GM19324 (cell line): ENCODE data around the gene MAP3K6.

Experiments
- ATAC-seq: cut with Tn5 transposase; IDR thresholded peaks from one replicate; pipeline ENCODE4 v1.9.1; 2021; ENCODE audit warnings: mild to moderate bottlenecking, moderate library complexity; ENCODE audit not compliant: unreplicated experiment, low FRiP score

Gene MAP3K6

GRCh38 chr1:27339213-27339612, 27.5 kb downstream of the MAP3K6 start:
- no peak for ATAC-seq

DNA sequence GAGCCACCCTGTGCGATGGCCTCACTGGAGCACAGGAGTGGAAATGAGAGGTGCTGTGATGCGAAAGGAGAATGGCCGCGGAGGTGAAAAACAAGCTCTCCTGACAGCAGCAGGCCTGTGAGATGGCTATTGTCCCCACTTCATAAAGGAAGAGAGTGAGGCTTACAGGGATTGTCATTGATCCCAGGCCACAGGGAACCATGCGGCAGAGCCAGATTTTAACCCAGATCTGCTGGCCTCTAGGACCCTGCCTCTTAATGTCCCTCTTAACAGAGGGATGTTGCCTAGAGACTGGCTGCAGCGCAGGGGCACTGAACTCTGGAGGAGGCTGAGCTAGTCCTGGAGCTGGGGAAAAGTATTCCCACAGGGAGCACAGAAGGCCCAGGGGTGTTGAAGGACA, 28.0 kb downstream of the MAP3K6 start:
- ATAC-seq: no peak

GRCh38 chr1:27336756-27337155, 30.0 kb downstream of the MAP3K6 start:
- no peak for ATAC-seq

DNA sequence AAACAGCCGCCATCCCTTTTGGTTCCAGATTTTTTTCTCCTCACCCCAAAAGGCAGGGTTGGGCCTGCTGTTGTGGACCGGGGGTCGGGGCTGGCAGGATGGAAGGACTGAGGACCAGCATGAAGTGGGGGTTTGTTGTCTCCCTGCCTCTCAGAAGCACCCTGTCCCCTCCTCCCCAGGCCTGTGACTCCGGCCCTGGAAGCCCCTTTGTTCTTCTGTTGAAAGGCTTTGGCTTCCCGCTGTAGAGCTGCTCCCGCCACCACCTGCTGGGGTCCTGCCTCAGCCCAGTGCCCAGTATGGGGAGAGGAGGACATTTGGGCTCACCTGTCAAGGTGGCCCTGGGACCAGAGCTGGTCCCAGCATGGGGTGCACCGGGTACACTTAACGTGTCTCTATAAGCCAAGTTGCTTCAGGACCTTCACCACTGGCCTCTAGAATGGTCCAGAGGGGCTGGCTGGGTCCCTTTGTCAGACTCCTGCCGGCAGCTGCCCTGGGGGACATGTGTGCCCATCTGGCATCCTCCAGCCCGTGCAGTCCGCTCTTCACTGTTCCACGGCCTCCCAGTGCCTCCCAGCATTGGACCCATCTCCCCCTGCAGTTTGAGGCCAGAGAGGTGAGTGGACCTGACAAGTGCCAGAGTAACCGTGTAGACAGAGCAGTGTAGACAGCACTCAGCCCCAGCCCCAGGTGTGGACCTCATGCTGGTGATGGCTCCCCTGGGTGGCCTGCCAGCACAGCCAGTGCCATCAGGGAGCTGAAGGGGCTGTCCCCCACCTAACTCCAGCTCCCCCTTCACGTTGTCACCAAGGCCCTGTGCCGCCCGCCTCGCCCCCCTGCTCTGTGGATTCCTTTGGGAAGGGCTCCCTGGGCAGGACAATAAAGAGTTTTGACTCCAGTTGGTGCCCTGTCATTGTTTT, 31.0 kb downstream of the MAP3K6 start:
- ATAC-seq: no peak

DNA sequence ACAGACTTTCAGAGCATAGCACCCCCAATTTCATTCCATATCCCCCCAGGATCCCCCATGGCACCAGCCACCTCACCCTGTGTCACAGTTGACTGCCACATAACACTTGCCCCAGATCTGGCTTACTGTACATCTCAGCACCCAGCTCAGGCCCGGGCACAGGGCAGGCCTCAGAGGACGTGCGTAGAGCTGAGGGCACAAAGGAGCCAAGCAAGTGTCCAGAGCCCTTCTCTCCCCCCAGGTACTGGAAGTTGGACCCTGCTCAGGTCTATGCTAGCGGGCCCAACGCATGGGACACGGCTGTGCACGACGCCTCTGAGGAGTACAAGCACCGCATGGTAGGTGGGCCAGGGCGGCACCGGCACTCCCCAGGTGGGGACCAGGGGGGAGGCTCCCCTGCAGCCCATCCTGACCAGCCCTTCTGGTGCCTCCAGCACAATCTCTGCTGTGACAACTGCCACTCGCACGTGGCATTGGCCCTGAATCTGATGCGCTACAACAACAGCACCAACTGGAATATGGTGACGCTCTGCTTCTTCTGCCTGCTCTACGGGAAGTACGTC, 33.0 kb downstream of the MAP3K6 start:
- ATAC-seq: no peak

- no peak for ATAC-seq
Measured at GRCh38 chr1:27332536-27333281, 34.1 kb downstream of the MAP3K6 start.

DNA sequence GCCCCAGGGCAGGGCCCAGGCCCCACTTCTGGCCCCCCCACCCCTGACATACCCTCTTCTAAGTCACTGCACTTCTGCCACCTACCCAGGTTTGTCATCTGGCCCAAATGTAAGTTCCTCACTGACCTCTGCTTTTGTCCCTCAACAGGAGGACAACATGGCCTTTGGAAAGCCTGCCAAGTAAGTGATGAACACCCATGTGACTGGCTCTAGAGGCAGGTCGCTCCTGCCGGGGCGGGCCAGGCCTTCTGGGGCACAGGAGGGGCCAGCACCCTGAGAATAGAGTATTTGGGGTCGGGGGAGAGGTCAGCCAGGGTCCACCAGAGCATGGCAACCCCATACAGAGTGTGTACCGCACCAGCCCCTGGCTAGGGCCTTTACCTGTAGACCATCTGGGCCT, 34.8 kb downstream of the MAP3K6 start:
- no peak for ATAC-seq

GRCh38 chr1:27331426-27331825, 35.3 kb downstream of the MAP3K6 start:
- no peak for ATAC-seq

- ATAC-seq: no peak
Measured at GRCh38 chr1:27330786-27331185, 36.0 kb downstream of the MAP3K6 start.

GRCh38 chr1:27327964-27328363, 38.8 kb downstream of the MAP3K6 start:
- ATAC-seq: no peak

GRCh38 chr1:27325286-27325685, 41.5 kb downstream of the MAP3K6 start:
- ATAC-seq: no peak

GRCh38 chr1:27322569-27323240, 44.1 kb downstream of the MAP3K6 start:
- ATAC-seq: peak; percentile 8

- peak; percentile 95 for ATAC-seq
Measured at GRCh38 chr1:27321813-27322568, 44.8 kb downstream of the MAP3K6 start, which contains the start of gene TMEM222. Gene TMEM222 (plus strand): TSS chr1:27322163. CDS start chr1:27322198, 35 bp downstream.

GRCh38 chr1:27318596-27318995, 48.2 kb downstream of the MAP3K6 start:
- no peak for ATAC-seq

GRCh38 chr1:27318136-27318535, 48.6 kb downstream of the MAP3K6 start:
- ATAC-seq: no peak

- no peak for ATAC-seq
Measured at GRCh38 chr1:27316860-27317259, 49.9 kb downstream of the MAP3K6 start.

DNA sequence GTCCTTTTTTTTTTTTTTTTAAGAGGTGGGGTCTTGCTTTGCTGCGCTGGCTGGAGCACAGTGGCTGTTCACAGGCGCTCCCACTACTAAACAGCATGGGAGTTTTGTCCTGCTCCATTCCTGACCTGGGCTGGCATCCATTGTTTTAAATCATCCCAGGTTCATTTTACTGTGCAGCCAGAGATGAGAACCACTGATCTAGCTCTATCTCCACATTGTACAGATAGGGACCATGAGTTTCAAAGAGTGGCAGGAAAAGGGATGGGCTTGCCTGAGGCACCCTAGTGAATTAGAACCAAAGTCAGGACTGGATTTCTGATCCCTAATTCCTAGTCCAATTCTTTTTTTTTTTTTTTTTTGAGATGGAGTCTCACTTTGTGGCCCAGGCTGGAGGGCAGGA, 52.0 kb downstream of the MAP3K6 start:
- no peak for ATAC-seq

GRCh38 chr1:27314169-27314568, 52.6 kb downstream of the MAP3K6 start:
- ATAC-seq: no peak

- no peak for ATAC-seq
Measured at GRCh38 chr1:27307874-27308598, 58.7 kb downstream of the MAP3K6 start.
